Effector memory CD4-positive, alpha-beta T cell (primary cell): ENCODE results near the gene SYT6.

ENCODE experiments used
- DNase-seq, 3 donors: peaks; one replicate each; pipeline ENCODE4 v3.0.0-alpha.2; 2020
- H3K27ac ChIP-seq: 2 replicates; pipeline ENCODE4 v1.7.0; 2013; ENCODE audit warnings: mild to moderate bottlenecking, low read length, moderate library complexity; ENCODE audit not compliant: insufficient read depth, poor library complexity, severe bottlenecking
- H3K27me3 ChIP-seq: replicated peaks from 2 replicates; pipeline ENCODE4 v1.7.0; 2013; ENCODE audit warnings: mild to moderate bottlenecking, low read length; ENCODE audit not compliant: insufficient read depth, control insufficient read depth, poor library complexity, severe bottlenecking
- H3K36me3 ChIP-seq: 2 replicates; pipeline ENCODE4 v1.7.0; 2013; ENCODE audit warnings: mild to moderate bottlenecking, low read length, moderate library complexity; ENCODE audit not compliant: control insufficient read depth, insufficient read depth
- H3K4me1 ChIP-seq: 2 replicates; pipeline ENCODE4 v1.7.0; 2013; ENCODE audit warnings: low read length, mild to moderate bottlenecking; ENCODE audit not compliant: control insufficient read depth, insufficient read depth, poor library complexity, severe bottlenecking
- H3K4me3 ChIP-seq: 2 replicates; pipeline ENCODE4 v1.7.0; 2013; ENCODE audit warnings: low read length, low read depth, mild to moderate bottlenecking; ENCODE audit not compliant: insufficient read depth, poor library complexity, severe bottlenecking
- H3K9me3 ChIP-seq: 2 replicates; pipeline ENCODE4 v1.7.0; 2013; ENCODE audit warnings: mild to moderate bottlenecking, low read length, moderate library complexity; ENCODE audit not compliant: control insufficient read depth
- total RNA-seq, 3 donors: gene quantifications; one replicate each; lab custom pipeline; 2026; lab: John Stamatoyannopoulos, UW

SYT6 gene
- 0 to 0.44 (median 0.35) reads per million in 3 donors for total RNA-seq

DNA sequence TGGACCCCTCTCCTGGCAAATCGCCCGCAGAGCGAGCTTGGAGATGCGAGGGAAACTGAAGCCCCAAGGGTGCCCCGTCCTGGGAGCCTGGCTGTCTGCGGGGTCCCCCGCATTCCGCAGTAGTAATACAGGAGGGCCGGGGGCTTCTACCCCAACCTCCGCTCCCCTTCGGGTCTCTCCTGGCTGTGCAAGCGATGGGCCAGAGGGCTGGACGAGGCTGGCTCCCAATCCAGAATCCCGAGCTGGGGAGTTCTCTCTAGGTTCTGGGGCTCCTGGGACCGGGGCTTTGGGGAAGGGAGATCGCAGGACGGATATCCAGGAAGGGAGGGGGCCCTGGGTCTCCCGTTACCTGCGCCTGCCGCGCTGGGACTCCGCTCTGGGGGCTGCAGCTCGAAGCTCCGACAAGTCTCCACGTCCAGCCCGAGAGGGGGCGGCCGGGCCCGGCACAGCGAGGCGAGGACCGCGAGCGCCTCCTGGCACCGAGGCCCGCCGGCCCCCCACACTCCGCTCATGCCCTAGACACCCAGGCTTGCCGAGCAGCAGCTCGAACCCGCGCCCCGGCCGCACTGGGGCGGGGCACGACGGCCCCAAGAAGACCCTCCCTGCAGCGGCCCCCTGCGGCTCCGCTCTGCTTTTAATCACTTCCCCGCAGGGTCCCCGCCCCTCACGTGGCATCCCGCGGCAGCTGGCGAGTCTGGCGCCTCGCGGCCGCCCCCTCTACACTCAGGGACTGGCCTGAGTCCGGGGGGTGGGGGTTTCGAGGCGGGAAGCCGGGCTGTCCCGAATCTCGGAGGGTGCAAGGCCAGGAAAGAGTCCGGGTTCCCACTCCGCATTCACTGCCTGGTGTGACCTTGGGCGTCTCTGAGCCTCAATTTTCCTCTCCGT, at the start of gene SYT6:
TSS of gene SYT6 (minus strand) at position 609 of the 885 bp plus-strand sequence. CDS start at position 512, 97 bp downstream.
- DNase-seq: no peak
- Histone ChIP-seq H3K4me3 (peak within 1 kb of the TSS; percentile 34), H3K27me3 (peaks cover 55% of the 10 kb centered on the region)

GRCh38 chr1:114201486-114201885, 47.8 kb upstream of the SYT6 start:
- H3K4me1 ChIP-seq: no peaks in the 10 kb centered on the region
- no peaks in the 10 kb centered on the region for H3K36me3 ChIP-seq
- H3K27ac ChIP-seq: no peak overlapping the region
- no peak for DNase-seq
- no peak overlapping the region for H3K4me3 ChIP-seq
- H3K27me3 ChIP-seq: no peaks in the 10 kb centered on the region
- no peaks in the 10 kb centered on the region for H3K9me3 ChIP-seq

More for the DNA sequence above, at the start of gene SYT6:
- H3K4me1 ChIP-seq: peaks cover 20% of the 10 kb centered on the region
- no peak within 1 kb of the TSS for H3K27ac ChIP-seq
- no peaks in the 10 kb centered on the region for H3K9me3 ChIP-seq
- no peaks in the 10 kb centered on the region for H3K36me3 ChIP-seq

DNA sequence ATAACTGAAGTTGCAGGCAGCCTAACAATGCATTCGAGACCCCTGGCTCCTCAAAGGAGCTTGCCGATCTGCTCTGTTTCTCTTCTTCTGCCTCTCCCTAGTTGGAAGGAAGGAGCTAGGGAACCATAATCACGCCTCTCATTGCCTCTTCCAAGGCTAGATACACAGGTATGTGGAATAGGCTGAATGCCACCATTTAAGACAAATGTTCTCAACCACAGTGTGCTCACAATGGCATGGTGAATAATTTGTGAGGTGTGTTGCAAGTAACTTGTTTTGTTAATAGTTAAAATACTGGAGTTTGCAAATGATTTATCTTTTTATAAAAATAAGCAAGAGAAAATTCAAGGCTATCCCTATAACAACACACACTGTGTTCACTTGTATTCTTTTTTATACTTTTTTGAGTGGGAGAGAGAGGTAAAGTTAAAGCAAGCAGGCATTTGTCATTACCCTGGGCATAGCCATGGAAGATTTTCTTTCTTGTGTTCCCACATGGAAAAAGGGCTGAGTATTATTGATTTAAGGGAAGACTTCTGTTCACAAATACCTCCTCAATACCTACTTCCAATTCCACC, 45.4 kb upstream of the SYT6 start:
- H3K9me3 ChIP-seq: no peaks in the 10 kb centered on the region
- no peaks in the 10 kb centered on the region for H3K27me3 ChIP-seq
- H3K4me3 ChIP-seq: no peak overlapping the region
- no peak overlapping the region for H3K27ac ChIP-seq
- no peaks in the 10 kb centered on the region for H3K36me3 ChIP-seq
- no peaks in the 10 kb centered on the region for H3K4me1 ChIP-seq
- DNase-seq: no peak

- Histone ChIP-seq H3K27me3 (no peaks in the 10 kb centered on the region), H3K4me3 (no peak overlapping the region), H3K4me1 (no peaks in the 10 kb centered on the region), H3K9me3 (no peaks in the 10 kb centered on the region), H3K27ac (no peak overlapping the region), H3K36me3 (no peaks in the 10 kb centered on the region)
- no peak for DNase-seq
Observed at GRCh38 chr1:114196992-114197907, 43.6 kb upstream of the SYT6 start.

DNA sequence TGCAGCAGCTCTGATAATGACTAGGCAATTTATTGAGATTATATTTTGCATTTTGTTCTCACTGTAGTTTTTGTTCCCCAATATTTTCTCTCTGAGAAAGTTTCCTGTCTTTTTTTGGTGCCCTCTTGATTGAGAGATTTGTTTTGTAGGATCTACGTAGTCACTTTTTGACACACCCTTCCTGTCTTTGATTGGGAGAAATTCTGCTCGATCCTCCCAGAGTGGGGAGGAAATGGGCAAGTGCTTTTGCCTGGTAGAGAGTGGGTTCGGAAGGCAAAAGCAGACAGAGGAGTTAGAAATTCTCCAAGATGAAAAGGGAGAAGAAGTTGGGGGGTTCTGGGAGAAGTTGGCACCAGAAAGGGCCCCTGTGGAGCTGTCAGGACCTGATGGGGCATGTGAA, 42.1 kb upstream of the SYT6 start:
- DNase-seq: no peak
- Histone ChIP-seq H3K27me3 (no peaks in the 10 kb centered on the region), H3K4me3 (no peak overlapping the region), H3K27ac (no peak overlapping the region), H3K4me1 (no peaks in the 10 kb centered on the region), H3K9me3 (no peaks in the 10 kb centered on the region), H3K36me3 (no peaks in the 10 kb centered on the region)

DNA sequence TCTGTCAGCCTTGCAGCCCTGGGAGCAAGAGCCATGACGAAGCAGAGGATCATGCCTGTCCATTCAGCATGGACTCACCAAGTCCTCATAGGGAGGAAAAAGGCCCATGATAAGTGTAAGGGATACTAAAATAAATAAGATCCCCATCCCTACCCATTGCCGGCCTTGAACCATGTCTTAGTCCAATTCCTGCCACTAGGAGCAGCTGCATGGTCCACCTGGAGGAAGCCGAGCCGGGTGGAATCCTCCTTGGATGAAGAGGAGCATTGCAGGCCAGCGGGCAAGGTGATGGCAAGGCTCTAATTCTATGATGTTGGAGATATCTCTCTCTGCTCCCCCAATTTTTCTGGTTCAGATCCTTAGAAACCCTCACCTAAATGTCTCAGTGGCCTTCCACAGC, 38.7 kb upstream of the SYT6 start:
- no peak overlapping the region for H3K27ac ChIP-seq
- H3K27me3 ChIP-seq: no peaks in the 10 kb centered on the region
- no peak overlapping the region for H3K4me3 ChIP-seq
- no peaks in the 10 kb centered on the region for H3K9me3 ChIP-seq
- no peak for DNase-seq
- no peaks in the 10 kb centered on the region for H3K4me1 ChIP-seq
- H3K36me3 ChIP-seq: no peaks in the 10 kb centered on the region

DNA sequence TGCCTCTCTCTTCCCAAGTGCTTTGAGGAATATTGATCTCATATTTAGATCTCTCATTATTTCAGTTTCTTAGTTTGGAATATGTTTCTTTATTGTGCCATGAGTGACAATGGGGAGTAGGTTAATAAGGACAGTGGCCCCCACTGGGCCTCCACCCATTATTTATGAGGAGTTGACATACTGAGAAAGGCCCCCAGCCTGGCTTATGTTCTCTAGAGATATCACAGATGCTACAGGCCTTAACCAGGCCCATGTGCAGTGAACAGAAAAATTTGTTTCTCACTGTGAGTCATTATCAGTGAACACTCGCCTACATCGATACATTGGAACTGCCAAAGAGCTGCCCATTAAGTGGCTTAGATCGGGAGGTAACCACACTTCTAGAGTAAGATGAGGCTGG, 35.7 kb upstream of the SYT6 start:
- Histone ChIP-seq H3K27me3 (no peaks in the 10 kb centered on the region), H3K27ac (no peak overlapping the region), H3K4me1 (no peaks in the 10 kb centered on the region), H3K4me3 (no peak overlapping the region), H3K36me3 (no peaks in the 10 kb centered on the region), H3K9me3 (no peaks in the 10 kb centered on the region)
- no peak for DNase-seq

DNA sequence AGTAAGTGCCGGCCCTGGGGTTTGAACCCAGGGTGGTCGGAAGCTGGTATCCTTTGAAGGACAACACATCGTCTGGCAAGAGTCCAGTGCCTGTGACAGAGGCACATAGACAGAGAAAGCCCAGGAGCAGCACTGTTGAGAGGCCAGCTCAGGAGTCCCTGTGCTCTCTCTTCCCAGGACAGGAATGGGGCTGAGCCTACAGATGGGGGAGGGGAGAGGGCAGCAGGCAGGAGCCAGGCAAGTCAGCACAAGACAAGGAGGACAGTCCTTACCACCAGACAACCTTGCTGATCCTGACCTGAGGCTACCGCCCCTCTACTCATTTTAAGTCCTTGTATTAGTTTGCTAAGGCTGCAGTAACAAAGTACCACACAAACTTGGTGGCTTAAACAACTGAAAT, 27.7 kb upstream of the SYT6 start:
- H3K4me1 ChIP-seq: no peaks in the 10 kb centered on the region
- no peak overlapping the region for H3K4me3 ChIP-seq
- no peaks in the 10 kb centered on the region for H3K27me3 ChIP-seq
- H3K9me3 ChIP-seq: no peaks in the 10 kb centered on the region
- no peak for DNase-seq
- H3K27ac ChIP-seq: no peak overlapping the region
- H3K36me3 ChIP-seq: no peaks in the 10 kb centered on the region

GRCh38 chr1:114180742-114181141, 27.1 kb upstream of the SYT6 start:
- Histone ChIP-seq H3K4me1 (no peaks in the 10 kb centered on the region), H3K4me3 (no peak overlapping the region), H3K9me3 (no peaks in the 10 kb centered on the region), H3K36me3 (no peaks in the 10 kb centered on the region), H3K27ac (no peak overlapping the region), H3K27me3 (no peaks in the 10 kb centered on the region)
- no peak for DNase-seq
